Measurements from ENCODE around the gene PITPNM3. TPM values are rescaled to one million over a fixed set of nuclear protein-coding genes. Genes with fewer than 3 reads are reported as not detected.

The PITPNM3 gene
- total and polyA plus RNA-seq, 2 of the 8 experiments (the other 6 are each of a cell fraction or from before 2014, with no cell fraction given), result 1.7 to 3.1 TPM

GRCh38 chr17:6583411-6583810 is 27.1 kb upstream of the PITPNM3 start:
- H3K79me1 ChIP-seq (ENCODE audit: low read depth, low read length), result no peaks in the 10 kb centered on the region
- no peak overlapping the region for H3K18ac ChIP-seq (ENCODE audit: extremely low read depth, low read length)
- H3K27me3 ChIP-seq (replicated peaks in 1 of 4; ENCODE audit: control insufficient read depth in 3 of 4, extremely low read depth in 1 of 4, insufficient read depth in 3 of 4, low read length in 3 of 4), result no peaks in the 10 kb centered on the region
- no peaks in the 10 kb centered on the region for H3K79me2 ChIP-seq (ENCODE audit: control insufficient read depth in 1 of 2, insufficient read depth in 2 of 2, low read length in 2 of 2)
- H3K9me3 ChIP-seq (ENCODE audit: insufficient read depth in 2 of 2, low read depth in 1 of 2, low read length in 1 of 2), result peaks cover 0 to 3% of the 10 kb centered on the region in 2 experiments; a peak in 1 of 4 replicates
- no peak overlapping the region for H4K91ac ChIP-seq (replicated peaks; ENCODE audit: insufficient read length, low read length)
- H4K20me1 ChIP-seq (replicated peaks in 1 of 2; ENCODE audit: control insufficient read depth in 1 of 2, insufficient read depth in 2 of 2, low read length in 2 of 2), result no peaks in the 10 kb centered on the region
- H3K4me3 ChIP-seq (ENCODE audit: extremely low read depth in 1 of 4, insufficient read depth in 2 of 4, low read depth in 3 of 4, low read length in 4 of 4), result no peak overlapping the region
- H2BK5ac ChIP-seq (ENCODE audit: low read depth, low read length), result no peak overlapping the region
- no peak overlapping the region for H2BK12ac ChIP-seq (ENCODE audit: low read depth, low read length)
- FAIRE-seq (no peak), DNase-seq (ENCODE audit: low read depth in 1 of 2, low spot score in 2 of 2) (no peak)
- no peak overlapping the region for H3K27ac ChIP-seq (ENCODE audit: low read depth, low read length)
- H3K14ac ChIP-seq (ENCODE audit: insufficient read length), result no peak overlapping the region
- H3K56ac ChIP-seq (replicated peaks; ENCODE audit: insufficient read length, low read depth, low read length), result no peak overlapping the region
- no peak overlapping the region for H3K23ac ChIP-seq (ENCODE audit: insufficient read length)
- H3K23me2 ChIP-seq (ENCODE audit: low read depth, low read length), result no peaks in the 10 kb centered on the region
- H3K4me1 ChIP-seq (replicated peaks in 1 of 4; ENCODE audit: control insufficient read depth in 3 of 4, insufficient read depth in 4 of 4, low read length in 3 of 4), result no peaks in the 10 kb centered on the region
- ChIA-PET CTCF (ENCODE audit: partially characterized antibody) (interaction anchor here (1.2 kb wide), 1 partner anchor 100 kb away, joined by 4 read pairs; no protein-coding TSS in a partner anchor), POLR2A (ENCODE audit: partially characterized antibody) (no interaction called here)
- H2AFZ ChIP-seq (ENCODE audit: low read length), result no peak overlapping the region
- WGBS, 2 experiments (ENCODE audit: extremely low coverage in 1 of 2, insufficient coverage in 1 of 2, insufficient read length in 1 of 2, insufficient replicate concordance in 2 of 2, low coverage in 1 of 2, low lambda C conversion rate in 2 of 2, missing lambda C conversion rate in 1 of 2), result 89% methylated on average over 4 of the region's 4 CpGs; no CpG with 5 or more reads in 1 of the 2 experiments
- H2AK5ac ChIP-seq (ENCODE audit: low read depth, low read length), result no peak overlapping the region
- no peak overlapping the region for H4K5ac ChIP-seq (ENCODE audit: insufficient read length, low read depth, low read length)
- H3K9ac ChIP-seq (replicated peaks in 1 of 4; ENCODE audit: extremely low read depth in 1 of 4, low read depth in 3 of 4, low read length in 3 of 4), result no peak overlapping the region
- H4K8ac ChIP-seq (ENCODE audit: extremely low read depth, insufficient read depth, low read length), result no peak overlapping the region
- no peak overlapping the region for H2BK20ac ChIP-seq (ENCODE audit: low read length)
- H2BK15ac ChIP-seq (ENCODE audit: low read length), result no peak overlapping the region
- H3K4ac ChIP-seq (replicated peaks; ENCODE audit: insufficient read length, low read depth, low read length), result no peak overlapping the region
- peaks cover 5 to 41% (median 23%) of the 10 kb centered on the region in 4 experiments; a peak in 6 of 8 replicates for H3K36me3 ChIP-seq (ENCODE audit: control insufficient read depth in 2 of 4, insufficient read depth in 4 of 4, low read length in 3 of 4)
- TF ChIP-seq USF2 (IDR thresholded peaks at IDR 0.05; ENCODE audit: low read length) (no peak), EGR1 (IDR thresholded peaks at IDR 0.05; ENCODE audit: borderline replicate concordance, low read depth, low read length) (no peak), PHF8 (conservative IDR thresholded peaks at IDR 0.05; ENCODE audit: low read depth, low read length) (no peak), HDAC2 (IDR thresholded peaks at IDR 0.05; ENCODE audit: borderline replicate concordance in 1 of 2, low read depth in 2 of 2, low read length in 2 of 2) (no peak), HDAC6 (IDR thresholded peaks at IDR 0.05; ENCODE audit: low read depth, low read length) (no peak)
- no peak overlapping the region for H2BK120ac ChIP-seq (replicated peaks; ENCODE audit: low read depth, low read length)
- no peak overlapping the region for H3K4me2 ChIP-seq (ENCODE audit: insufficient read depth in 1 of 2, low read depth in 2 of 2, low read length in 2 of 2)
